ACHN (cell line): Measurements from ENCODE around the gene SEMA5B.
A peak's percentile ranks its signal among the peaks of the same experiment; 100 is the strongest.

Experiments
- DNase-seq: peaks from one replicate; pipeline ENCODE4 v3.0.0-alpha.2; 2015
- in situ Hi-C: cut with HindIII; loops from 2 replicates; pipeline ENCODE4 v1.10.0; 2017; ENCODE audit warnings: low sequenced_read_pairs, low pct_ligation_motif_present, low pct_unique_long_range_greater_than_20kb

The SEMA5B gene

GRCh38 chr3:122961146-122961545 lies 66.4 kb downstream of the SEMA5B start:
- DNase-seq, result no peak
- in situ Hi-C loops, result no loop called here

GRCh38 chr3:122960652-122961051 lies 66.9 kb downstream of the SEMA5B start:
- in situ Hi-C loops, result no loop called here
- no peak for DNase-seq

DNA sequence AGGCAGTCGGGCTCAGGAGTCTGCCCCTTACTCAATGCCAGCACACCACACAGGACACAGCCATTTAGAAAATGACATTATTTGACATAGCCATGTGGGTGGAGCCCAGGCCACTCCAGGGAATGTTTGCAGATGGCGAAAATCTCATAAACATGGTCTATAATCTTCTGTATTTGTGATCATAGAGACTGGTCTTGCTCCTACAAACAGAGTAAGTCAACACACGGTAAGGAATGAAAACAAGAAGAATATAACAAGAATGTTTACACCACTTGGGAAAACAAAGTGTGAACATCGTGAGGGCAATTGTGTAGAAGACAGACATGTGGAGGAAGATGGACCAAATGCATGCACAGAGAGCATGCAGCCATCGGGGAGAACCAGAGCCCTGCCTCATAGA lies 68.2 kb downstream of the SEMA5B start:
- DNase-seq, result no peak
- in situ Hi-C loops, result no loop called here

DNA sequence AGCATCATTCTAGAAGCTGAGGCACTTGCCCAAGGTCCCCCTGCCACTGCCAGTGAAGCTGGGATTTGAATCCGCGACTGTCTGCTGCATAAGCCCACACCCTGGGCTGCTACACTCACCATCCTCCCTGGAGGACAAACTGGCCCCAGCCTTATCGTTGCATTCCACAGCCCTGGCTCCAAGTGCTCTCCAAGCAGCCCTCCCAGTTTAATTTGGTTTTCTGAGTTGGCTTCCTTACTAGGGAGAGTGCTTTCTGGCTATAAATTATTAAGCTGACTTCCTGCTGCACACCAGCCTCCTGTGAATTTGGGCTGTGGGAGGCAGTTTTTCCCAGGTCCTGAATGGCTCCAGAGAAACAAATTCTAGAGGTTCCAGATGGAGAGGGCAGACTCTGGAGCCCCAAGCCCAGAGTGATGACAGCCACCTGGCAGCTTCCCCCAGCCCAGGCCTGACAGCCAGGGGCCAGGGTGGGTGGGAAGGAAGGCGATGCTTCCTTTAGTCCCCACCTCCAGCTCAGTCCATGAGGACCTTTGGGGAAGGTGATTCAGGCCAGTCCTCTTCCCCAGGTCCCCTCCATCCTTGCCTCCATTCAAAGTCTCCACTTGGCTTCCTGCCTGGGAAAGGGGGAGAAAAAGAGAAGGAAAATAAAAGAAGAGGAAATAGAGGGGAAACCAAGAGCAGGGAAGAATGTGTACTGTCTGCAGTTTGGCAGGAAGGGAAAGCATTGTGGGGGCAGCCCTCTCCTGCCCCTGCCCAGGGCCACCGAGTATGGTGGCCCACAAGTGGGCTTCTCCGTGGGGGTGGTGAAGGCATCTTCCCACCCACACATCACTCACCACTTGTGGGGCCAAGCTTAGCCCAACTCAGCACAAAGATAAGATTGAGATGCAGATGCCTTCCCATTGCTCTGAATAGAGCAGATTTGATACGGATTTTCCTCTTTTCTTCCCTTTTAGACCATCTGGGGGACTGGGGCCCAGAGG lies 69.6 kb downstream of the SEMA5B start:
- peak; percentile 28 for DNase-seq
- in situ Hi-C loops, result no loop called here

- no peak for DNase-seq
- in situ Hi-C loops, result no loop called here
Measured at GRCh38 chr3:122956693-122957455, 70.7 kb downstream of the SEMA5B start.

GRCh38 chr3:122955916-122956692 lies 71.5 kb downstream of the SEMA5B start:
- DNase-seq, result no peak
- in situ Hi-C loops, result no loop called here

DNA sequence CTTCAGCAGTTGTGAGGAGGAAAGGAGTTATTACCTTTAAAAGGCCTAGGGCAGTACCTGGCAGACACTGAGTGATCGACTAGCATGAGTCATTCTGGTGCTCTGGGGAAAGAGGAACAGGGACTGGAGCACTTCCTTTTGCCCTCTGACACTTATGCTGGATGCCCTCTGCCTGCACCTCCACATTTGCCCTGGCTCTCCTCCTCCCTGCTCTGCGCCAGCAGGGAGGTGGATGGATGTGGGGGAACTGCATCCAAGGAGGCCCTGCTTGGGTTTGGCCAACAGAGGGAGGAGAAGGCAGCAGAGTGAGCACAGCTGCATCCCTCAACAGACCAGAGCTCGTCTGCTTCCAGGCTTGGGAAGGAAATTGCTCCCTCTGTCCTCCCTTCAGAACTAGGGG lies 75.0 kb downstream of the SEMA5B start:
- in situ Hi-C loops, result no loop called here
- DNase-seq, result no peak

GRCh38 chr3:122948408-122948807 lies 79.2 kb downstream of the SEMA5B start:
- in situ Hi-C loops, result no loop called here
- no peak for DNase-seq

DNA sequence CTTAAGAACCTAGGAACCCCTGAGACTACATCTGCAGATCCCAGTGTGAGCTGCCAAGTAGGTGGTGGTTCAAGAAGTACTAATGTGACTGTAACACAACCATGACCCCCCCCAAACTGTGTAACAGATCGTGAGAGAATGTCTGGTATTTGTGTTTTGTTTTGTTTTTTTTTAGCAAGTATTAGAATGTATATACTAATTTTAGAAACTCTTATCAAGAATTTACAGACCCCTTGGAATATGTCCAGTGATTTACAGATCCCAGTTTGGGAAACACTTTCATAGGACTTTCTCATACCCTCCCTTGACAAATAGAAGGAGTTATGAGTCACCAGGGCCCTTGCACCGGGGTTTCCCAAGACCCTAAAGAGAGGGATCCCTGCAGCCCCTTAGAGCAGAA lies 79.8 kb downstream of the SEMA5B start:
- in situ Hi-C loops, result no loop called here
- no peak for DNase-seq

GRCh38 chr3:122947196-122947595 lies 80.4 kb downstream of the SEMA5B start:
- no peak for DNase-seq
- in situ Hi-C loops, result no loop called here

GRCh38 chr3:122946185-122946584 lies 81.4 kb downstream of the SEMA5B start:
- in situ Hi-C loops, result no loop called here
- DNase-seq, result no peak

DNA sequence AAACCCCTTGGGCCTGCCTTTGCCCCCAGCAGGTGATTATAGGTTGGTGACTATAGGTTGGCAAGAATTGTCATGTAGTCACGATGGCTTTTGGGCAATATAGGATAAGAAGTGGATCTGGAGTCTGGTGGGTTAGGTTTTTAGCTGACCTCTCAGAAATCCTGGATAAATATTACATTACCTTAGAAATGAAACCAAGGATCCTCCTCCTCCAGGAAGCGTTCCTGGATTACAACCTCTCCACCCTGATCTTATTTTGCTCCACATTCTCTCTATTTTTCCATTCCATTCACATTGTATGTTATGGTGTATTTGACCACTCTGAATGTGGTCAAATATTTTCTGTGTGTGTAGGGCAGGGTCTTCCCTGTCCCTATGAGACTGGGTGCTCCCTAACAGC lies 82.3 kb downstream of the SEMA5B start:
- DNase-seq, result no peak
- in situ Hi-C loops, result no loop called here

DNA sequence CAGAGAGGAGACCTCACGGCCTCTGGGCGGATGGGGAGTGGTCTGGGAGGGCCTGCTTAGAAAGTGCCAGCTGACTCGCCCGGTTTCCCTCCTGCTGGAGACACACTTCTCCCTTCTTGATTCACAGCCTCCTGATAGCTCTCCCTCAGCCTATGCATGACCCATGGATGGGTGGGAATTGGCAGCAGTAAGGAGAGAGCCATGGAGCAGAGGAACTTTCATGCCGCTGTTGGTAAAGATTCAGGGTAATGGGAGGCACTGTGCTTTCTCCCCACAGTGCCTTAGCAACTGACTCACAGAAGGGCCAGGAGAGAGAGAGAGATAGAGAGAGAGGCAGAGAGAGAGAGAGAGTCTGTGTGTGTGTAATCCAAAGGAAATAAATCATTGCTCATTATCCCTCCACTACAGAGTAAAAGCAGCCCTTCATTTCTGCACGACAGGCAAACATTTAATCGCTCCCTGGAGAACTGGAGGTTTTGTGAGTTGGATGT lies 82.8 kb downstream of the SEMA5B start:
- in situ Hi-C loops, result no loop called here
- DNase-seq, result no peak

- in situ Hi-C loops, result no loop called here
- no peak for DNase-seq
Measured at GRCh38 chr3:122943828-122944190, 83.8 kb downstream of the SEMA5B start.

DNA sequence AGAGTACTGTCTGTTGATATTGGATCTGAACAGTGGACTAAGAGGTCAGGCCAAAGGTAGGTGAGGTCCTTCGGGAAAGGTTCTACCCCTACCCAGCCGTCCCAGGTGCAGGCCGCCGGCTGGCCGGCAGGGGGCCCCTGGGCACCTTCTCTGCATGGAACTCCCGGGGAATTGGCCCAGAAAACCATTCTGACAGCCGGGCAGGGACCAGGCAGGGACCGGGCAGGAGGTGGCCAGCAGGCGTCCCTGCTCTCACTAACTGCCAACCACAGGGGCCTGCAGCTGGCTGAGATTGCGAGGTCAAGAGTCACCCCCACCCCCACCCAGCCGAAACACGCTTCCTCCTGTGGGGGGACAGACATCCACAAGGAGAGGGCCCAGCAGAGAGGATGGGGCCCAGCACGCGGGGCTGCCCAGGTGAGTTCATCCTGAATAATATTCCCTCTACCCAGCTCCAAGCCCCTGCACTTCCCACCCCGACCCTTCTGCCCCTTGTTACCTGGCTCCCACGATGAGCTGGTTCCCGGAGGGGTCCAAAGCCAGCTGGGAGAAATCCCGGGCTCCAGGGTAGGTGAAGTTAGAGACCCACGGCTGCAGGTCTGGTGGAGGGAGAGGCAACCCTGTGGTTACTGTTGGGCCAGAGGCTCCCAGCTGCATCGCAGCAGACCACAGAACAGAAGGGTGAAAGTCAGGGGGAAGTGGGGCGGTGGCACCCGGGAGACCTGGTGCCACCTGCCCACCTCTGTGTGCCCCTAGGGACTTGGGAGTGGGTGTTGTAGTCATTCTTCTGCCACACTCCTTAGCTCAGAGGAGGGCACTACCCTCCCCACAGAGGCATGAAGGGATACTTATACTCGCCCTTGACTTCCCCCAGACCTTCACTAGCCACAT lies 84.4 kb downstream of the SEMA5B start:
- peak; percentile 72 for DNase-seq

DNA sequence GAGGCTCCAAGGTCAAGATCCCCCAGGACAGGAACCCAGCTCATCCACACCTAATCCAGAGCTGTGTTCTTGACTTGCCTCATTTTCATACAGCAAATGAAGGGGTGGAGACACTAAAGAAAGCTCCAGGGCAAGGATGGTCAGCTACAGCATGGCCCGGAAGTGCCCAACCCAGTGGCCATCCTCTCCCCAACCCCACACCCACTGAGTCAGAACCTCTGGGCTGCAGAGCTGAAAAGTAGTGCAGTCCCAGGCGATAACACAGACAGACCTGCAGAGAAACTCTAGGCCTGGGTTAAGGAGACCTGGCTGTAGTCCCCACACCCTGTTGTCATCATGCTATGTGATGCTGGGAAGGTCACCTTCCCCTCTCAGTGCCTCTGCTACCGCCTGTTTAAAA lies 85.3 kb downstream of the SEMA5B start:
- DNase-seq, result no peak

More for the DNA sequence above, 84.4 kb downstream of the SEMA5B start:
- in situ Hi-C loops, result no loop called here

DNA sequence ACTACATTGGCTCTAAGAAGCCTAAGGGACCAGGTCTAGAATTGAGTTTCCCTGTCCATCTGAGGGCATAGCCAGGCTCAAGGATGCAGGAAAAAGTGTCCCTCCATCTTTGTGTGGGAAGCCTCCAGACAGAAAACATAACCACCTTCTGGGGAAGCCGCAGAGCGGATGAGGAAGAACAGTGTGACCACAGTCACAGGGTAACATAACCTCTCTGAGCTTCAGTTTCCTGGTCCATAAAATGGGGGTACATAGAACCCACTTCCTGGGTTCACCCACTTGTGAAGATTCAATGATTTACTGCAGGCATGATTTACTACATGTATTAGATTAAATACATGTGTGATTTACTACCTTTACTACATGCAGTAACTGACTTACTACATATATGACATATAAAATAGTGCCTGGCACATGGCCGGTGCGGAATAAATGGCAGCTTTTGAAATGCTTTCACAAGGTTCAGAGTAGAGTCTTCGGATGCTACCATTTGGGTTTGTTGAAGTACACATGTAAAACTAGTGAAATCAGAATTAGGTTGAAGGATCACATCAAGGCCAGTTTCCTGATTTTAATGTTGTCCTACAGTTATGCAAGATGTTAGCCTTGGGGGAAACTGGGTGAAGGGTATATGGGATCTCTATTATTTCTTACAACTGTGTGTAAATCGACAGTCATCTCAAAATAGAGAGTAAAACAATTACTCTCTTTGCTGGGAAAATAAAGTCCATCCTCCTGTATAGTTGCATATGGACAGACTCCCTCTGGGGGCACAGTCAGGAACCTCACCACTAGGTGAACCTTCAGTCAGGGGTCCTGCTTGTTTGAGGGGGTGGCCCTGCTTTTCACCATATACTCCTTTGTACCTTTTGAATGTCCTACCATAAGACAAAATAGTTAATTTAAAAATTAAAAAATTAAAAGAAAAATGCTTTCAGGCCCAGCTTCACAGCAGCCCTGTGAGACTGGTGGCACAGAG lies 86.0 kb downstream of the SEMA5B start:
- peak; percentile 7 for DNase-seq
- in situ Hi-C loops, result no loop called here

More for the DNA sequence above, 85.3 kb downstream of the SEMA5B start:
- in situ Hi-C loops, result no loop called here
